ENCODE data around the gene ZDHHC22.

ZDHHC22 gene

GRCh38 chr14:77157740-77158139, 16.1 kb upstream of the ZDHHC22 start:
- no peak for DNase-seq (ENCODE audit: low read depth in 1 of 2, low spot score in 1 of 2)

GRCh38 chr14:77155083-77155482, 13.5 kb upstream of the ZDHHC22 start:
- DNase-seq (ENCODE audit: low read depth in 1 of 2, low spot score in 1 of 2), result no peak

- DNase-seq (ENCODE audit: low read depth in 1 of 2, low spot score in 1 of 2), result no peak
Measured at GRCh38 chr14:77154421-77154820, 12.8 kb upstream of the ZDHHC22 start.

GRCh38 chr14:77153802-77154201, 12.2 kb upstream of the ZDHHC22 start:
- no peak for DNase-seq (ENCODE audit: low read depth in 1 of 2, low spot score in 1 of 2)

GRCh38 chr14:77151918-77152588, 10.5 kb upstream of the ZDHHC22 start:
- DNase-seq (ENCODE audit: low read depth in 1 of 2, low spot score in 1 of 2), result no peak

GRCh38 chr14:77151245-77151644, 9.7 kb upstream of the ZDHHC22 start:
- DNase-seq (ENCODE audit: low read depth in 1 of 2, low spot score in 1 of 2), result no peak

GRCh38 chr14:77148510-77149231, 7.1 kb upstream of the ZDHHC22 start:
- no peak for DNase-seq (ENCODE audit: low read depth in 1 of 2, low spot score in 1 of 2)

- DNase-seq (ENCODE audit: low read depth in 1 of 2, low spot score in 1 of 2), result no peak
Measured at GRCh38 chr14:77145975-77146740, 4.6 kb upstream of the ZDHHC22 start.

- no peak for DNase-seq (ENCODE audit: low read depth in 1 of 2, low spot score in 1 of 2)
Measured at GRCh38 chr14:77144412-77145115, 3.0 kb upstream of the ZDHHC22 start.

GRCh38 chr14:77143071-77143470, 1.5 kb upstream of the ZDHHC22 start:
- DNase-seq (ENCODE audit: low read depth in 1 of 2, low spot score in 1 of 2), result no peak

GRCh38 chr14:77142005-77142800, 612 bp upstream of the ZDHHC22 start:
- DNase-seq (ENCODE audit: low read depth in 1 of 2, low spot score in 1 of 2), result no peak

GRCh38 chr14:77140359-77141213, 1.0 kb downstream of the ZDHHC22 start:
- no peak for DNase-seq (ENCODE audit: low read depth in 1 of 2, low spot score in 1 of 2)

- peak in 1 of 2 donors; percentile 9 for DNase-seq (ENCODE audit: low read depth in 1 of 2, low spot score in 1 of 2)
Measured at GRCh38 chr14:77139540-77140358, 1.8 kb downstream of the ZDHHC22 start.

GRCh38 chr14:77139022-77139421, 2.6 kb downstream of the ZDHHC22 start:
- no peak for DNase-seq (ENCODE audit: low read depth in 1 of 2, low spot score in 1 of 2)

GRCh38 chr14:77133720-77134338, 7.8 kb downstream of the ZDHHC22 start:
- DNase-seq (ENCODE audit: low read depth in 1 of 2, low spot score in 1 of 2), result peak in 1 of 2 donors; percentile 35

- DNase-seq (ENCODE audit: low read depth in 1 of 2, low spot score in 1 of 2), result no peak
Measured at GRCh38 chr14:77131871-77132486, 9.6 kb downstream of the ZDHHC22 start.

GRCh38 chr14:77131206-77131605, 10.4 kb downstream of the ZDHHC22 start:
- no peak for DNase-seq (ENCODE audit: low read depth in 1 of 2, low spot score in 1 of 2)

GRCh38 chr14:77130386-77130785, 11.2 kb downstream of the ZDHHC22 start:
- no peak for DNase-seq (ENCODE audit: low read depth in 1 of 2, low spot score in 1 of 2)
